HUES6 (cell line): ENCODE measurements around the gene TSGA10.

Experiments
- H3K27ac ChIP-seq: 2 replicates; pipeline ENCODE4 v1.7.0; 2013; ENCODE audit warnings: low read depth, mild to moderate bottlenecking, low read length, inconsistent platforms
- H3K27me3 ChIP-seq: 2 replicates; pipeline ENCODE4 v1.6.1; 2013; ENCODE audit warnings: low read length; ENCODE audit not compliant: control insufficient read depth, insufficient read depth
- H3K36me3 ChIP-seq: 2 replicates; pipeline ENCODE4 v1.6.1; 2013; ENCODE audit warnings: low read length; ENCODE audit not compliant: control insufficient read depth, insufficient read depth
- H3K4me1 ChIP-seq: 2 replicates; pipeline ENCODE4 v1.6.1; 2013; ENCODE audit warnings: low read length; ENCODE audit not compliant: control insufficient read depth, insufficient read depth
- H3K4me3 ChIP-seq: 2 replicates; pipeline ENCODE4 v1.5.1; 2013; ENCODE audit warnings: low read depth, low read length
- H3K9ac ChIP-seq: one replicate; pipeline ENCODE4 v1.6.1; 2013; ENCODE audit warnings: mild to moderate bottlenecking, low read length
- H3K9me3 ChIP-seq: 2 replicates; pipeline ENCODE4 v1.6.1; 2013; ENCODE audit warnings: low read depth, low read length; ENCODE audit not compliant: control insufficient read depth, insufficient read depth

TSGA10 gene

DNA sequence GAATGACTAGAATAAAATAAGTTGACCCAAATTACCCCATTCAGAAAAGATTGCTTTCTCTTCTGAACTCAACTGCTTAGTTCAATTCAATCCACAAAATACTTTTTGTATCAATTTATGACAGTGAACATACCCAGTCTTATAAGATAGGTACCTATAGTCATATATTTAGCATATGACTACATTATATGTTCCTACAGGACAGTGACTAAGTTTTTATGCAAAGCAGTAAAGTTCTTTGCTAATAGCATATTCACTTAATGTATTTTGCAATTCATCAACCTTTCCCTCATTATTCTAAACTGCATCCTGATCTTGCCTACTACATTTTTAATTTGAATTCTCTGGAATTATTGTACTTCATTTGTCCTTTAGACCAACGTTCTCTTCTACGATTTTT, 43.5 kb downstream of the TSGA10 start:
- no peak overlapping the region for H3K27ac ChIP-seq
- H3K4me1 ChIP-seq, result no peaks in the 10 kb centered on the region
- no peaks in the 10 kb centered on the region for H3K27me3 ChIP-seq
- H3K9me3 ChIP-seq, result no peaks in the 10 kb centered on the region
- H3K9ac ChIP-seq, result no peak overlapping the region
- H3K4me3 ChIP-seq, result no peak overlapping the region
- H3K36me3 ChIP-seq, result no peaks in the 10 kb centered on the region

DNA sequence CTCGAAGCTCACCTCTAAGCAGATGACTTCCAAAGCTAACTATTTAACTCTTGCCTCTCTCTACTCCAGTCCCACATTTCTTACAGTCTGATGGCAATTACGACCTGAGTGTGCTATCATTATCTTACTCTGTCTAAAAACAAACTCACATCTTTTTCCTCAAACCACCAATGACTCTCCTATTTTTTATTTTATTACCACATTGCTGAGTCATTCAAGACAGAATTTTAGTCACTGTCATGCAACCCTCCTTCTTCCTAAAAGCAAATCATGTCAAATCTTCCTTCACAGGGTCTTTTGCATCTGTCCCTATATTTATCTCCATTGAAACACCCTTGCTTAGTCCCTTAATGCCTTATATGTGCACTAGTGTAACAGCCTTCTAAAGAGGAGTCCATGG, 47.8 kb downstream of the TSGA10 start:
- Histone ChIP-seq H3K27ac (no peak overlapping the region), H3K9ac (no peak overlapping the region), H3K9me3 (no peaks in the 10 kb centered on the region), H3K36me3 (no peaks in the 10 kb centered on the region), H3K27me3 (no peaks in the 10 kb centered on the region), H3K4me1 (no peaks in the 10 kb centered on the region), H3K4me3 (no peak overlapping the region)

DNA sequence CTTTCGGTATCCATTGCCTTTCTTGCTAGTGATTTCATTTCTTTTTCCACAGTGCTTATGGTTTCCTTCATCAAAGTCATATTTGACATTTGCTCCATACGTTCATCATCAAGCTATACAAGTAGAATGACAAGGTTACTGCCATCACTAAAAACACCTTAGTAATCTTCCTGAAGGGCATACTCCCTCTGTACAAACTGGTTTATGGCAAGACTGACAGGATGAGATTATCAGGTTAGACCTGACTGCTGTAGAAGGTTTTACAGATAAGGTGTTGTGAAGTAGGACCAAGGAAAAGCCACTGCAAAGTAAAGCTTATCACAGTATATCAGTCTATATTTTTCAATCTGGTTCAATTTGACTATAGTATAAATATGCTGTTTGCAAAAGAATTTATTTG, 50.7 kb downstream of the TSGA10 start:
- H3K9ac ChIP-seq, result no peak overlapping the region
- no peaks in the 10 kb centered on the region for H3K9me3 ChIP-seq
- H3K36me3 ChIP-seq, result no peaks in the 10 kb centered on the region
- no peaks in the 10 kb centered on the region for H3K4me1 ChIP-seq
- H3K4me3 ChIP-seq, result no peak overlapping the region
- no peaks in the 10 kb centered on the region for H3K27me3 ChIP-seq
- H3K27ac ChIP-seq, result no peak overlapping the region

DNA sequence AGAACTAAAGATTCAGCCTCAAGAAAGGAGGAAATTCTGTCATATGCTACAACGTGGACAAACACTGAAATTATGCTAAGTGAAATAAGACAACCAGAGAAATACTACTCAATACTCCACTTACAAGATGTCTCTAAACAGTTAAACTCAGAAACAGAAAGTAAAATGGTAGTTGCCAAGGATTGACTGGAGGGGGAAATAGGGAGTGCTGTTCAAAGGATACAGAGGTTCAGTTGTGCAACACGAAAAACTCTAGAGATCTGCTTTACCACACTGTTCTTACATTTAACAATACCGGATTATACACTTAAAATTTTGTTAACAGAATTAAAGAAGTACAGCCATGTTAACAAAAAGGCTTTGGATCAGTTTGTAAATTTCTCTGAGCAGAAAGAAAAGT, 53.0 kb downstream of the TSGA10 start:
- Histone ChIP-seq H3K4me3 (no peak overlapping the region), H3K27me3 (no peaks in the 10 kb centered on the region), H3K9me3 (no peaks in the 10 kb centered on the region), H3K9ac (no peak overlapping the region), H3K4me1 (no peaks in the 10 kb centered on the region), H3K36me3 (no peaks in the 10 kb centered on the region), H3K27ac (no peak overlapping the region)

DNA sequence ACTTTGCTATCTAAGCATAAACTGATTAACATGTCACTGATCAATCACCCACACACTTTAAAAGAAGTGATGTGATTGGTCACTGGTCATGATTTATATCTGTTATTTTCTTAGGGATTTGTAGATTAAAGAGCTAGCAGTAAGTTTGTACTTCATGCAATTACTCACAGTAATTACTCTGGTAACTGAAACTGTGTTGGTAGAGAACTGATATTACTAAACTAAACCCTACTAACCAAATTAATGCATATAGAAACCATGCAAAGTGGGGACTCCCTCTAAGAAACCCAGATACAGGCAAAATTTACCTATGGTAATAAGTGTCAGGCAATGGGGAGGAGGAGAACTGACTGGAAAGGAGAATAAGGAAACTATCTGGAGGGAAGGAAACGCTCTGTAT, 58.0 kb downstream of the TSGA10 start:
- H3K27me3 ChIP-seq, result no peaks in the 10 kb centered on the region
- no peaks in the 10 kb centered on the region for H3K9me3 ChIP-seq
- H3K36me3 ChIP-seq, result no peaks in the 10 kb centered on the region
- H3K9ac ChIP-seq, result no peak overlapping the region
- no peaks in the 10 kb centered on the region for H3K4me1 ChIP-seq
- no peak overlapping the region for H3K4me3 ChIP-seq
- no peak overlapping the region for H3K27ac ChIP-seq

DNA sequence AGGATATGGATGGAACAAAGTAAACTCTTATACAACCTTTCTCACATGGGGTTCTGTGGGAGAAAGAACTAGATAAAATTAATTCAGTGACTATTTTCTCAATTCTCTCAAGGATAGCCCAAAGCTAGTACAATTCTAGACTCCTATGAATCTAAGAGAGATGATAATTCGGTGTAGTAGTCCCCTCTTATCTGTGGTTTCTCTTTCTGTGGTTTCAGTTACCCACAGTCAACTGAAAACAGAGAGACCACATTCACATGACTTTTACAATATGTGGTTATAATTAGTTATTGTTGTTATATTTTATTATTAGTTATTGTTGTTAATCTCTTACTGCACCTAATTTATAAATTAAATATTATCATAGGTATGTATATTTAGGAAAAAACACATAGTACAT, 66.7 kb downstream of the TSGA10 start:
- Histone ChIP-seq H3K9ac (no peak overlapping the region), H3K27me3 (no peaks in the 10 kb centered on the region), H3K27ac (no peak overlapping the region), H3K36me3 (no peaks in the 10 kb centered on the region), H3K4me3 (no peak overlapping the region), H3K4me1 (no peaks in the 10 kb centered on the region), H3K9me3 (no peaks in the 10 kb centered on the region)

DNA sequence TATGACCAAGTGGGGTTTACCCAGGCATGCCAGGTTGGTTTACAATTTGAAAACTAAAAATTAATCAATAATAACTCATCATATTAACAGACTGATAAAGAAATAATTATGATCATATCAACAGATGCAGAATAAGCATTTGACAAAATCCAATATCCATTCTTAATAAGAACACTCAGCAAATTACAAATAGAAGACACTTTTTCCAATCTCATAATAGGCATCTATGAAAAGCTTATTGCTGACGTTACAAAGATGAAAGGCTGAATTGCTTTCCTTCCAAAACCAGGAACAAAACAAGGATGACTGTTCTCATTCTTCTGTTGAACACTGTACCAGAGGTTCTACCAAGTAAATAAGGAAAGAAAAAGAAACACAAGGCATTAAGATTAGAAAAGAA, 68.4 kb downstream of the TSGA10 start:
- H3K27me3 ChIP-seq, result no peaks in the 10 kb centered on the region

DNA sequence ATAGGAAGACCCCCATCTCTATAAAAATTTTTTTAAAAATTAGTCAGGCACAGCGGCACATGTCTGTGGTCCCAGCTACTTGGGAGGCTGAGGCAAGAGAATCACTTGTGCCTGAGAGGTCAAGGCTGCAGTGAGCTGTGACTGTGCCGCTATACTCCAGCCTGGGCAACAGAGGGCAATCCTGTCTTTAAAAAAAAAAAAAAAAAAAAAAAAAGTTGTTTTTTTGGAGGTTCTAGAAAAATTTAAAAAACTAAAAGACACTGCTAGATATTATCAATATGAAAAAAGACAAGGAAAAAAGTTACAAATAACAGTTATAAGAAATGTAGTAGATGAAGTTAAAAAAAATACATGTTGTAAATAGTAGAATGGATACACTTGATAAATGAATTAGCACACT, 69.3 kb downstream of the TSGA10 start:
- no peak overlapping the region for H3K27ac ChIP-seq

More for the DNA sequence above, 68.4 kb downstream of the TSGA10 start:
- Histone ChIP-seq H3K9ac (no peak overlapping the region), H3K4me3 (no peak overlapping the region), H3K4me1 (peaks cover 9% of the 10 kb centered on the region), H3K9me3 (no peaks in the 10 kb centered on the region), H3K27ac (no peak overlapping the region), H3K36me3 (no peaks in the 10 kb centered on the region)

DNA sequence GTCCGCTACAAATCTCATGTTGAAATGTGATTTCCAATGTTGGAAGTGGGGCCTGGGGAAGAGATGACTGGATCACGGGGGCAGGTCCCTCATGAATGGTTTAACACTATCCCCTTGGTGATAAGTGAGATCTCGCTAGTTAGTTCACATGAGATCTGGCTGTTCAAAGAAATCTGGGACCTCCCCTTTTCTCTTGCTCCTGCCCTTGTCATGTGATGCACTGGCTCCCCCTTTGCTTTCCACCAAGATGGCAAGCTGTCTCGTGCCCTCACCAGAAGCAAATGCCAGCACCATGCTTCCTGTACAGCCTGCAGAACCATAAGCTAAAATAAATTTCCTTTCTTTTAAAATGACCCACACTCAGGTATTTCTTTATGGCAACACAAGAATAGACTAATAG, 70.5 kb downstream of the TSGA10 start:
- no peak overlapping the region for H3K27ac ChIP-seq
- H3K9me3 ChIP-seq, result no peaks in the 10 kb centered on the region
- H3K4me1 ChIP-seq, result peaks cover 9% of the 10 kb centered on the region
- no peak overlapping the region for H3K9ac ChIP-seq
- H3K4me3 ChIP-seq, result no peak overlapping the region
- no peaks in the 10 kb centered on the region for H3K36me3 ChIP-seq
- H3K27me3 ChIP-seq, result no peaks in the 10 kb centered on the region

More for the DNA sequence above, 69.3 kb downstream of the TSGA10 start:
- H3K36me3 ChIP-seq, result no peaks in the 10 kb centered on the region
- H3K27me3 ChIP-seq, result no peaks in the 10 kb centered on the region
- peaks cover 9% of the 10 kb centered on the region for H3K4me1 ChIP-seq
- no peak overlapping the region for H3K4me3 ChIP-seq
- no peaks in the 10 kb centered on the region for H3K9me3 ChIP-seq
- no peak overlapping the region for H3K9ac ChIP-seq

DNA sequence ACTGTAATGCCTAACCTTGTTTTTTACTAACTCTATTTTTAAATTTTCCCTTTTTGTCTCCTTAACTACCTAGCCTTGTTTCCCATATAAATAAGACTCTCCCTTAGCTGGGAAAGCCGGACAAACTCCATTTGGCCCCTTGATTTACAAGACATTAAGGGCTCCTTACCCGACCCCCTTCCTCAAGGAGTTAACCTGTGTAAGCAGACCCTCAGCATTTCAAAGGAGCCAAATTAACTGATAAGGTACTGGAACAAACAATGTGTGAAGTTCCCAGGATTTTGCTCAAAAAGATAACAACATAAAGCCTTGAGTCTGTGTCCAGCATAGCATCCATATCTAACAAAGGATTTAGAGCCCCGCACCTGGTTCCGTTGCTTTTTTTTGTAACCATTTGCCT, 72.9 kb downstream of the TSGA10 start:
- Histone ChIP-seq H3K4me1 (peaks cover 9% of the 10 kb centered on the region), H3K9ac (no peak overlapping the region), H3K9me3 (no peaks in the 10 kb centered on the region), H3K4me3 (no peak overlapping the region), H3K36me3 (no peaks in the 10 kb centered on the region), H3K27ac (no peak overlapping the region), H3K27me3 (no peaks in the 10 kb centered on the region)

DNA sequence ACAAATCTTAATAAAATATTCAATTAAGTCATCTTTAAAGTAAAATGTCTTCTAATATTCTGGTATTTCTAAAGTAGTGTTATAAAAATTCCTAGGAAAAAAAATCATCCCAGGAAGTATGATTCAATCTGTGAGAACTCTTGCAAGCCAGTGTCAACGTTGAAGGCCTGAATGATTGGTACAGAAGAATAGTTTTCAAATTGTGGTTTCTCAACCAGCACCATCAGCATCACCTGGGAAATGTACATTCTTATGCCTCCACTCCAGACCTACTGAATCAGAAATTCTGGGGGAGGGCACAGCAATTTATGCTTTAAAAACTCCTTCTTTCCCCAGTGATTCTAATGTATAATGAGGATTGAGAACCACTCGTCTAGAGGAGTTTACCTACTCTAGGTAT, 75.5 kb downstream of the TSGA10 start:
- H3K4me3 ChIP-seq, result no peak overlapping the region
- H3K9ac ChIP-seq, result no peak overlapping the region
- no peak overlapping the region for H3K27ac ChIP-seq
- no peaks in the 10 kb centered on the region for H3K36me3 ChIP-seq
- H3K4me1 ChIP-seq, result peaks cover 9% of the 10 kb centered on the region
- H3K27me3 ChIP-seq, result no peaks in the 10 kb centered on the region
- no peaks in the 10 kb centered on the region for H3K9me3 ChIP-seq

DNA sequence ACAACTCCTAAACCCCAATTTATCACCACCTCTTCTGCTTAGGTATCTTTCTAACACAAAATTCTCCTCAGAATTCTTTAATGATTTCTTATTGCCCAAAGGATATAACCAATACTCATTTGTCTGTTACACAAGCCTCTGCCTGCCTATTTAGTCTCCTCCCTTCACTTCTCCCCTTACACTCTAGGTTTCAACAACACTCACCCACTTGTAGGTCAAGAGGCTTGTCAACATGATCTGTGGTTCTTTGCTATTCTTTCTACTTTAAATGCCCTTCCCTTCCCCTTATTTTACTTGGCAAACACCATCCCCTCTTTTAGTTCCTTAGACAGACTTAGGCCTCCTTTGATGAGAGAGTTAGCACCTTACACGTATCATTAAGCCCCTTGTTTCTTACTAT, 82.2 kb downstream of the TSGA10 start:
- Histone ChIP-seq H3K4me1 (no peaks in the 10 kb centered on the region), H3K9me3 (no peaks in the 10 kb centered on the region), H3K9ac (no peak overlapping the region), H3K27ac (no peak overlapping the region), H3K27me3 (no peaks in the 10 kb centered on the region), H3K36me3 (no peaks in the 10 kb centered on the region), H3K4me3 (no peak overlapping the region)
